LoVo (cell line): Measurements from ENCODE around the gene PRAMEF26.
"Not testable (repeated sequence)": the region's sequence is repeated elsewhere in the genome, so short reads cannot be mapped to it uniquely, and the experiment has no call there.

Experiments
- DNase-seq: peaks from one replicate; pipeline ENCODE4 v3.0.0-alpha.2; 2016; ENCODE audit warnings: low spot score

Gene PRAMEF26

GRCh38 chr1:13155909-13156308 is at the start of gene PRAMEF26:
Gene PRAMEF26 (minus strand): TSS chr1:13156009. CDS start chr1:13153095, 2,914 bp downstream.
- not testable (repeated sequence) for DNase-seq

GRCh38 chr1:13201309-13201708 is 45.5 kb upstream of the PRAMEF26 start, which contains the start of gene PRAMEF13:
Gene PRAMEF13 (minus strand): TSS chr1:13201409. CDS start chr1:13199589, 1,820 bp downstream.
- not testable (repeated sequence) for DNase-seq

GRCh38 chr1:13171548-13171947 is 15.7 kb upstream of the PRAMEF26 start, which contains the start of gene PRAMEF9:
Gene PRAMEF9 (plus strand): TSS chr1:13171848. CDS start chr1:13175281, 3,433 bp downstream.
- DNase-seq = not testable (repeated sequence)

GRCh38 chr1:13165531-13165930 is 9.7 kb upstream of the PRAMEF26 start, which contains the start of gene HNRNPCL4:
Gene HNRNPCL4 (minus strand): TSS chr1:13165631. CDS start chr1:13165467, 164 bp downstream.
- not testable (repeated sequence) for DNase-seq

- DNase-seq = not testable (repeated sequence)
These were observed 39.1 kb downstream of the PRAMEF26 start, which contains the start of gene HNRNPCL2 for GRCh38 chr1:13116754-13117153. Gene HNRNPCL2 (minus strand): TSS chr1:13116854. CDS start chr1:13116400, 454 bp downstream.
